Naive thymus-derived CD8-positive, alpha-beta T cell (primary cell): ENCODE measurements around the gene PANX2. TPM values are rescaled to one million over a fixed set of nuclear protein-coding genes. Genes with fewer than 3 reads are reported as not detected.
"Not testable (repeated sequence)": the region's sequence is repeated elsewhere in the genome, so short reads cannot be mapped to it uniquely, and the experiment has no call there.

Source experiments
- ATAC-seq, 2 donors: fragments of 150-1000 bp; cut with Tn5 transposase in 1 of 2; sonication (Bioruptor Pico), chemical (Tn5 transposase) in 1 of 2; 1 replicate in 1 of 2; 2 replicates in 1 of 2; pipeline ENCODE4 v1.10.0; 2021; ENCODE audit warnings: mild to moderate bottlenecking in 2 of 2, moderate library complexity in 2 of 2
- POLR2A ChIA-PET: fragments of 350-600 bp; sonication (Branson Sonifier 250); formaldehyde crosslinking; loops from one replicate; lab custom pipeline; 2021; ENCODE audit warnings: antibody characterized with exemption; lab: Charles Lee
- DNase-seq, 10 donors: peaks; one replicate each; pipeline versions ENCODE4 v3.0.0 to v3.0.0-alpha.2; 2020 to 2022
- H3K27ac Mint-ChIP-seq, 10 donors: one replicate each; pipeline ENCODE4 v1.8.0; 2020 to 2022; ENCODE audit warnings: mild to moderate bottlenecking in 10 of 10, mixed read lengths in 10 of 10, moderate library complexity in 4 of 10, inconsistent platforms in 1 of 10
- H3K27me3 Mint-ChIP-seq, 5 donors: one replicate each; pipeline ENCODE4 v1.8.0; 2021 to 2022; ENCODE audit warnings: mixed read lengths in 5 of 5
- H3K36me3 Mint-ChIP-seq, 3 donors: one replicate each; pipeline ENCODE4 v1.8.0; 2020 to 2022; ENCODE audit warnings: mixed read lengths in 3 of 3, mild to moderate bottlenecking in 2 of 3, inconsistent platforms in 1 of 3
- H3K4me1 Mint-ChIP-seq, 4 donors: one replicate each; pipeline ENCODE4 v1.8.0; 2021 to 2022; ENCODE audit warnings: mixed read lengths in 4 of 4
- H3K4me3 Mint-ChIP-seq, 10 donors: one replicate each; pipeline ENCODE4 v1.8.0; 2020 to 2022; ENCODE audit warnings: mild to moderate bottlenecking in 10 of 10, mixed read lengths in 10 of 10, moderate library complexity in 6 of 10, inconsistent platforms in 1 of 10
- H3K9me3 Mint-ChIP-seq, 9 donors: one replicate each; pipeline ENCODE4 v1.8.0; 2020 to 2022; ENCODE audit warnings: mixed read lengths in 9 of 9, mild to moderate bottlenecking in 3 of 9, inconsistent platforms in 1 of 9, moderate library complexity in 1 of 9
- polyA plus RNA-seq, 3 donors: library from polyadenylated mRNA; unstranded; fragments of 300-500 nt; fragmentation: Illumina TruSeq; gene quantifications; one replicate each; pipeline ENCODE4 v1.2.3, GENCODE V29; 2021
- total RNA-seq, 8 experiments: library from RNA in 2 of 8; stranded (reverse) in 2 of 8; gene quantifications; one replicate each; pipeline ENCODE4 v1.2.3 and lab custom pipeline; 2021 to 2026

PANX2 gene
- total RNA-seq: under 1 TPM; 0.25 to 0.26 TPM
- polyA plus RNA-seq: not detected
- 0 to 0.97 (median 0.36) reads per million in 6 experiments for total RNA-seq (lab: John Stamatoyannopoulos, UW)

- H3K4me1 Mint-ChIP-seq: peaks cover 2 to 18% (median 9%) of the 10 kb centered on the region in 4 donors
- POLR2A ChIA-PET: interaction anchor here (1.2 kb wide), 1 partner anchor 10 kb away, joined by 4 read pairs; no protein-coding TSS in a partner anchor
- peaks cover 0 to 1% (median 0%) of the 10 kb centered on the region in 9 donors for H3K9me3 Mint-ChIP-seq
- ATAC-seq (peak in 1 of 2 donors; percentile 33), DNase-seq (no peak)
- peaks cover 5 to 54% (median 35%) of the 10 kb centered on the region in 5 donors for H3K27me3 Mint-ChIP-seq
- peak within 1 kb of the TSS; percentile 57 to 85 (median 74) for H3K4me3 Mint-ChIP-seq
- H3K27ac Mint-ChIP-seq: peak within 1 kb of the TSS in 4 of 10 donors; percentile 5 to 88 (median 41)
- peaks cover 0 to 7% (median 0%) of the 10 kb centered on the region in 3 donors for H3K36me3 Mint-ChIP-seq
Observed at GRCh38 chr22:50170453-50171318, at the start of gene PANX2. Gene PANX2, plus strand, starts transcription at chr22:50170731. Its CDS starts 0 bp downstream, at chr22:50170731.

- ATAC-seq (no peak), DNase-seq (no peak)
- H3K27me3 Mint-ChIP-seq: peaks cover 5 to 9% (median 7%) of the 10 kb centered on the region in 5 donors
- H3K9me3 Mint-ChIP-seq: peaks cover 0 to 42% (median 13%) of the 10 kb centered on the region in 9 donors
- no peak overlapping the region for H3K27ac Mint-ChIP-seq
- POLR2A ChIA-PET: no interaction called here
- no peaks in the 10 kb centered on the region for H3K4me1 Mint-ChIP-seq
- H3K4me3 Mint-ChIP-seq: no peak overlapping the region
- H3K36me3 Mint-ChIP-seq: peaks cover 0 to 28% (median 8%) of the 10 kb centered on the region in 3 donors
Observed at GRCh38 chr22:50121202-50121740, 49.3 kb upstream of the PANX2 start.

- POLR2A ChIA-PET: no interaction called here
- peaks cover 0 to 42% (median 13%) of the 10 kb centered on the region in 9 donors for H3K9me3 Mint-ChIP-seq
- peaks cover 0 to 28% (median 8%) of the 10 kb centered on the region in 3 donors for H3K36me3 Mint-ChIP-seq
- DNase-seq (no peak), ATAC-seq (no peak)
- peaks cover 5 to 12% (median 7%) of the 10 kb centered on the region in 5 donors for H3K27me3 Mint-ChIP-seq
- H3K4me1 Mint-ChIP-seq: no peaks in the 10 kb centered on the region
- H3K4me3 Mint-ChIP-seq: no peak overlapping the region
- H3K27ac Mint-ChIP-seq: no peak overlapping the region
Observed at GRCh38 chr22:50123119-50123518, 47.4 kb upstream of the PANX2 start.

- Mint-ChIP-seq H3K27ac (no peak overlapping the region), H3K27me3 (peaks cover 2 to 13% (median 6%) of the 10 kb centered on the region in 5 donors), H3K4me1 (no peaks in the 10 kb centered on the region), H3K4me3 (no peak overlapping the region), H3K9me3 (peaks cover 0 to 42% (median 13%) of the 10 kb centered on the region in 9 donors), H3K36me3 (peaks cover 0 to 28% (median 8%) of the 10 kb centered on the region in 3 donors)
- POLR2A ChIA-PET: interaction anchor here (0.6 kb wide), 1 partner anchor 14 kb away, joined by 3 read pairs; no protein-coding TSS in a partner anchor
- no peak for DNase-seq
- no peak for ATAC-seq
Observed at GRCh38 chr22:50125029-50125428, 45.5 kb upstream of the PANX2 start.

- Mint-ChIP-seq H3K9me3 (peaks cover 0 to 12% (median 4%) of the 10 kb centered on the region in 9 donors), H3K4me3 (no peak overlapping the region), H3K27ac (peak overlapping the region in 1 of 10 donors; percentile 68), H3K36me3 (peaks cover 0 to 8% (median 0%) of the 10 kb centered on the region in 3 donors), H3K27me3 (peaks cover 11 to 19% (median 13%) of the 10 kb centered on the region in 5 donors), H3K4me1 (no peaks in the 10 kb centered on the region)
- POLR2A ChIA-PET: no interaction called here
- no peak for DNase-seq
- ATAC-seq: no peak
Observed at GRCh38 chr22:50129121-50129736, 41.3 kb upstream of the PANX2 start.

- Mint-ChIP-seq H3K27me3 (peaks cover 13 to 27% (median 18%) of the 10 kb centered on the region in 5 donors), H3K9me3 (no peaks in the 10 kb centered on the region), H3K27ac (no peak overlapping the region), H3K4me3 (no peak overlapping the region), H3K4me1 (no peaks in the 10 kb centered on the region), H3K36me3 (no peaks in the 10 kb centered on the region)
- DNase-seq (no peak), ATAC-seq (no peak)
- POLR2A ChIA-PET: no interaction called here
Observed at GRCh38 chr22:50131894-50132293, 38.6 kb upstream of the PANX2 start.

GRCh38 chr22:50134481-50134880 lies 36.0 kb upstream of the PANX2 start:
- Mint-ChIP-seq H3K9me3 (no peaks in the 10 kb centered on the region), H3K4me1 (no peaks in the 10 kb centered on the region), H3K4me3 (no peak overlapping the region), H3K27ac (no peak overlapping the region), H3K27me3 (peaks cover 13 to 28% (median 22%) of the 10 kb centered on the region in 5 donors), H3K36me3 (no peaks in the 10 kb centered on the region)
- DNase-seq (no peak), ATAC-seq (no peak)
- POLR2A ChIA-PET: no interaction called here

- no peak overlapping the region for H3K4me3 Mint-ChIP-seq
- POLR2A ChIA-PET: no interaction called here
- H3K27ac Mint-ChIP-seq: no peak overlapping the region
Observed at GRCh38 chr22:50136581-50137015, 33.9 kb upstream of the PANX2 start.

GRCh38 chr22:50137277-50137676 lies 33.3 kb upstream of the PANX2 start:
- H3K27me3 Mint-ChIP-seq: peaks cover 8 to 19% (median 14%) of the 10 kb centered on the region in 5 donors
- ATAC-seq, H3K9me3 Mint-ChIP-seq: not testable (repeated sequence)

More at GRCh38 chr22:50136581-50137015, 33.9 kb upstream of the PANX2 start:
- DNase-seq (no peak), ATAC-seq (no peak)
- Mint-ChIP-seq H3K36me3 (no peaks in the 10 kb centered on the region), H3K4me1 (no peaks in the 10 kb centered on the region), H3K9me3 (no peaks in the 10 kb centered on the region), H3K27me3 (peaks cover 8 to 22% (median 12%) of the 10 kb centered on the region in 5 donors)

GRCh38 chr22:50138041-50138440 lies 32.5 kb upstream of the PANX2 start:
- Mint-ChIP-seq H3K27me3 (peaks cover 6 to 19% (median 15%) of the 10 kb centered on the region in 5 donors), H3K36me3 (no peaks in the 10 kb centered on the region), H3K4me3 (no peak overlapping the region), H3K9me3 (no peaks in the 10 kb centered on the region), H3K27ac (no peak overlapping the region), H3K4me1 (no peaks in the 10 kb centered on the region)
- ATAC-seq (no peak), DNase-seq (no peak)
- POLR2A ChIA-PET: no interaction called here

More at GRCh38 chr22:50137277-50137676, 33.3 kb upstream of the PANX2 start:
- H3K36me3 Mint-ChIP-seq, DNase-seq, POLR2A ChIA-PET, H3K4me1 Mint-ChIP-seq, H3K4me3 Mint-ChIP-seq: not testable (repeated sequence)
- peak overlapping the region in 2 of 10 donors; percentile 8 to 12 for H3K27ac Mint-ChIP-seq

GRCh38 chr22:50138988-50139387 lies 31.5 kb upstream of the PANX2 start:
- POLR2A ChIA-PET: no interaction called here
- ATAC-seq: no peak
- H3K36me3 Mint-ChIP-seq: no peaks in the 10 kb centered on the region
- no peaks in the 10 kb centered on the region for H3K9me3 Mint-ChIP-seq
- no peak overlapping the region for H3K4me3 Mint-ChIP-seq
- H3K27me3 Mint-ChIP-seq: peaks cover 5 to 18% (median 12%) of the 10 kb centered on the region in 5 donors
- H3K27ac Mint-ChIP-seq: no peak overlapping the region
- no peaks in the 10 kb centered on the region for H3K4me1 Mint-ChIP-seq
- no peak for DNase-seq

- Mint-ChIP-seq H3K4me1 (no peaks in the 10 kb centered on the region), H3K27me3 (peaks cover 5 to 15% (median 12%) of the 10 kb centered on the region in 5 donors), H3K4me3 (no peak overlapping the region), H3K27ac (no peak overlapping the region), H3K9me3 (no peaks in the 10 kb centered on the region), H3K36me3 (no peaks in the 10 kb centered on the region)
- no peak for DNase-seq
- POLR2A ChIA-PET: no interaction called here
- no peak for ATAC-seq
Observed at GRCh38 chr22:50139843-50140415, 30.6 kb upstream of the PANX2 start.
